GM21423 (cell line): ENCODE results near the gene ADORA1.

Experiments used
- ATAC-seq: cut with Tn5 transposase; IDR thresholded peaks from one replicate; pipeline ENCODE4 v1.9.1; 2021; ENCODE audit warnings: mild to moderate bottlenecking, moderate library complexity; ENCODE audit not compliant: unreplicated experiment

Gene ADORA1

GRCh38 chr1:203153989-203154821, 26.7 kb downstream of the ADORA1 start:
- ATAC-seq = no peak

GRCh38 chr1:203156280-203156679, 28.8 kb downstream of the ADORA1 start:
- ATAC-seq = no peak

DNA sequence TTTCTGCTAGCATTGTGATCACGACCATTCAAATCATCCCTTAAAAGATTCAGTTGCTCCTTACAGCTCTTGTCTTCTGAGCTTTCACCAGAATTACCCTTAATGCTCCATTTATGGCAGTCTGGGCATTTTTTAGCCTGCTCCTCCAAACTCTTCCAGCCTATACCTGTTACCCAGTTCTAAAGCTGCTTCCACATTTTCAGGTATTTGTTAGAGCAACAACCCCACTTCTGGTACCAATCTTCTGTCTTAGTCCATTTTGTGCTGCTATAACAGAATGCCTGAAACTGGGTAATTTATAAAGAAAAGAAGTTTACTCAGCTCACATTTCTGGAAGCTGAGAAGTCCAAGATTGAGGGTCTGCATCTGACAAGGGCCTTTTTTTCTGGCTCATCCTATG, 30.9 kb downstream of the ADORA1 start:
- ATAC-seq = no peak

DNA sequence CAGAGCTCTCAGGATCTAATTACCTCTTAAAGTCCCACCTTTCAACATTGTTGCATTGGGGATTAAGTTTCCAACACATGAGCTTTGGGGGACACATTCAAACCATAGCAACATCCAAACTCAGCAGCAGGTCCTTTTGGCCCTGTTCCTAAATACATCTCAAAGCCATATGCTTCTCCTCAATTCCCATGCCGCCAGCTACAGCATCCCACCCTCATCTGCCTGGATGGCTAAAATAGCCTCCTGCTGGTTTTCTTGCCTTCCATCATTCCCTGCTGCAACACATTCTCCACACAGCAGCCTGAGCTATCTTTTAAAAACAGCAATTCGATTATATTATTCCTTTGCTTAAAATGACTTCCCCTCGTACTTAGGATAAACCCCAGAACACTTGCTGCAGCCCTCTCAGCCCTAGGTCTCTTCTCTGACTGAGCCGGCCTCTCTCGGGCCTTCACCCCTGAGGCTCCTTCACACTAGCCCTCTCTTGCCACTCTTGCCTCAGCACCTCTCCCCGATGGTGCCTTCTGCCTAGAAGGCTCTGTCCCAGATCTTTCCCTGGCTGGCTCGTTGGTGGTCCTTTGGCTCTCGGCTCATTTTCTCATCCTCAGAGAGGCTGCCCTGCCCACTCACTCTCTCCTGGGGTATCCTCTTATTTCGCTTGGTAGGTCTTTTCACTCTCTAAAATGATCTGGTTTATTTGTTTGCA, 31.6 kb downstream of the ADORA1 start:
- ATAC-seq = no peak

DNA sequence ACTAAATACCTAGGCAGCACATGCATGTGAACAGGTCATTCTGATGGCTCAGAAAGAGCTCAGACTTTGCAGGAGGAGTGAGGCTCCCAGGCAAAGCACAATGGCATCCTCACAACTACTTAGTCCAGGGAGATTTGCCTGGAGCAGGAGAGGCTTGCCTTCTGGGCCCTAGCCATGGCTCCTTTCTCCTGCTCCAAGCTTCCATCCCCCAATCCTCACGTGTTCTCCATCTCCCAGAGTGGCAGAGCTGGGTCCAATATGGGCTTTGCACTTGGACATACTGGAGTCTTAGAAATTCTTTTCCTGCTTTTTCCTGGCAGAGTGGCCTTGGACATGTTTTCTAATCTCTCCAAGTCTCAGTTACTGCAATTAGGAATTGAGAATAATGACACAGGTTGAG, 32.3 kb downstream of the ADORA1 start:
- no peak for ATAC-seq

DNA sequence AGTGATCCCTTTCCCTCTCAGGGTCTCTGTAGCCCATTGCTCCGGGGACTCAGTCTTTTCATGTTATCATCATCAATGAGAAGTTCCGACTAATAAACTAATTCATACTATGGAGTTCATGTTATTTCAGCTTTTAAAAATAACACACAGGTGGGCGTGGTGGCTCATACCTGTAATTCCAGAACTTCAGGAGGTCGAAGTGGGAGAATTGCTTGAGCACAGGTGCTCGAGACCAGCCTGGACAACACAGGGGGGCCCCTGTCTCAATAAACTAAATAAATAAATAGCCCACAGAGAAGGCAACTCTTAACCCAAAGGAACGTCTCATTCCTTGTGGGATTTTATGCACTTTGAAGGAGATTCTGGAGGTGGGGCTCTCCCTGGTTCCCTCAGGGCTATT, 33.6 kb downstream of the ADORA1 start:
- ATAC-seq = no peak

DNA sequence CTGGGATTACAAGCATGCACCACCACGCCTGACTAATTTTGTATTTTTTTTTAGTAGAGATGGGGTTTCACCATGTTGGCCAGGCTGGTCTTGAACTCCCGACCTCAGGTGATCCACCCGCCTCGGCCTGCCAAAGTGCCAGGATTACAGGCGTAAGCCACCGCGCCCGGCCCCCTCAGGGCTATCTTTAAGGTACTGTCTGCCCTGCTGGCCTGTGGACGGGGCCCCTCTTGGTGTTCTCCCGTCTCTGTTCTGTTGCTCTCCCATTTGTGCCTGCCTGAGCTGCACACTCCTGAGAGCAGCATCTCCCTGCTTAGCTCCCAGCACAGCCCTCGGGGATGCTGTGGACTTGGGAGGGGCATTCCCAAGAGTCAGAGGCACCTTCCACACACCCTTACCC, 34.2 kb downstream of the ADORA1 start:
- ATAC-seq = no peak

DNA sequence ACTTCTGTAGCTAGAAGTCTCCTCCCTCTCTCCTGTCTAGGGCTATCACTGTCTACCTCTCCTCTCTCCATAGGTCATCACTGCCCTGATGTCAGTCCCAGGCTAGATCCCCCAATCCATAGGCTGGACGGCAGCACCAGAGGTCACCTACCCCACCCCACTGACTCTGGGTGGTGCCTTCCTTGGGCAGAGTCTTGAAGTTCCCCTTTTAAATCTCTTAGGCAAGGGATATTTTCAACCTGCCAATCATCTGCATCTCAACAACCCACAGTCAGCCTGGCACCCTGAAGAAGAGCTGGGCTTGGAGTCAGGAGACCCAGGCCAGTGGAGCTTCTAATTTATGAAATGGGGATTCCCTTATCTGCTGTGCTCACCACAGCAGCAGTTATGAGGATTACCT, 34.9 kb downstream of the ADORA1 start:
- no peak for ATAC-seq

DNA sequence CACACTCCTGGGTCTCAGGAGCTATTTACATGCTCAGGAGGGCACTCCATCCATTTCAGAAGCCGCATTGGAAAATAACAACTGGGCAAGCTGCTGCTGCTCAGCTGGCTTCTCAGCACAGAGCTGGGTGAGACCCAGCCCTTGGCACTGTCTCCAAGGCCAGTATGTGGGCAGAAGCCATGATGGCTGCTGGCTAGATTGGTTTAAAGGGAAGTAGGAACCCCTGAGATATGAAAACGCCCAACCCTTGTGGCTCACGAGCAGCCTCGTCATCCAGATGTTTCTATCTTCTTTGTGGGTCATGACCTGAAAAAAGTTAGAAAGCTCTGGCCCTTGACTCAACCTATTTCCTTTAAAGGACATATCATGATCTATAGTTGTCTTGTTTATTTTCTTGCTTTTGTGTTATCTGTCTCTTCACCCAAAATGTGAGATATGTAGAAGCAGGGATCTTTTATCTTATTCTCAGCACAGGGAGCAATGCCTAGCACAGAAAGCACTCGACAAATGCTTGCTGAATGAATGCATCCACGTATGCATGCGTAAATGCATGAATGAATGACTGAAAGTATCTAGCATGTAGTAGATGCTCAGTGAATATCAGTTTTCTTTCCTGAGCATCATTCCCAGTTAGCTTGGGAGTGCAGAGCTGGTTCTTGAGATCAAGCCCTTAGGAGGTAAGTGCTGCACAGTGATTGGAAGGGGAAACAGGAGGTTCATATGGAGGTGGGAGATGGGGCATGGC, 36.5 kb downstream of the ADORA1 start:
- ATAC-seq = no peak

DNA sequence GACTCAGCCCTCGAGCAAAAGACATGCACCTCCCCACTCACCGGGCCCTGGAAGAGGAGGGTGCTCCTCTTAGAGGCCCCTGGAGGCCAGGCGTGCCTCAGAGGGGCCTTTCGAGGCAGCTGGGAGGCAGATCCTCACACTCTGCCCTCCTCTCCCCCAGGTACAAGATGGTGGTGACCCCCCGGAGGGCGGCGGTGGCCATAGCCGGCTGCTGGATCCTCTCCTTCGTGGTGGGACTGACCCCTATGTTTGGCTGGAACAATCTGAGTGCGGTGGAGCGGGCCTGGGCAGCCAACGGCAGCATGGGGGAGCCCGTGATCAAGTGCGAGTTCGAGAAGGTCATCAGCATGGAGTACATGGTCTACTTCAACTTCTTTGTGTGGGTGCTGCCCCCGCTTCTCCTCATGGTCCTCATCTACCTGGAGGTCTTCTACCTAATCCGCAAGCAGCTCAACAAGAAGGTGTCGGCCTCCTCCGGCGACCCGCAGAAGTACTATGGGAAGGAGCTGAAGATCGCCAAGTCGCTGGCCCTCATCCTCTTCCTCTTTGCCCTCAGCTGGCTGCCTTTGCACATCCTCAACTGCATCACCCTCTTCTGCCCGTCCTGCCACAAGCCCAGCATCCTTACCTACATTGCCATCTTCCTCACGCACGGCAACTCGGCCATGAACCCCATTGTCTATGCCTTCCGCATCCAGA, 37.7 kb downstream of the ADORA1 start:
- ATAC-seq = no peak

- no peak for ATAC-seq
Observed at GRCh38 chr1:203165800-203166161, 38.3 kb downstream of the ADORA1 start.

DNA sequence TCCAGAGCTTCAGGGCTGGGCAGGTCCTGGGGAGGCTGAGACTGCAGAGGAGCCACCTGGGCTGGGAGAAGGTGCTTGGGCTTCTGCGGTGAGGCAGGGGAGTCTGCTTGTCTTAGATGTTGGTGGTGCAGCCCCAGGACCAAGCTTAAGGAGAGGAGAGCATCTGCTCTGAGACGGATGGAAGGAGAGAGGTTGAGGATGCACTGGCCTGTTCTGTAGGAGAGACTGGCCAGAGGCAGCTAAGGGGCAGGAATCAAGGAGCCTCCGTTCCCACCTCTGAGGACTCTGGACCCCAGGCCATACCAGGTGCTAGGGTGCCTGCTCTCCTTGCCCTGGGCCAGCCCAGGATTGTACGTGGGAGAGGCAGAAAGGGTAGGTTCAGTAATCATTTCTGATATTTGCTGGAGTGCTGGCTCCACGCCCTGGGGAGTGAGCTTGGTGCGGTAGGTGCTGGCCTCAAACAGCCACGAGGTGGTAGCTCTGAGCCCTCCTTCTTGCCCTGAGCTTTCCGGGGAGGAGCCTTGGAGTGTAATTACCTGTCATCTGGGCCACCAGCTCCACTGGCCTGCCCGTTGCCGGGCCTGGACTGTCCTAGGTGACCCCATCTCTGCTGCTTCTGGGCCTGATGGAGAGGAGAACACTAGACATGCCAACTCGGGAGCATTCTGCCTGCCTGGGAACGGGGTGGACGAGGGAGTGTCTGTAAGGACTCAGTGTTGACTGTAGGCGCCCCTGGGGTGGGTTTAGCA, 38.8 kb downstream of the ADORA1 start:
- ATAC-seq = no peak

- ATAC-seq = no peak
Observed at GRCh38 chr1:203167026-203167912, 39.7 kb downstream of the ADORA1 start.

DNA sequence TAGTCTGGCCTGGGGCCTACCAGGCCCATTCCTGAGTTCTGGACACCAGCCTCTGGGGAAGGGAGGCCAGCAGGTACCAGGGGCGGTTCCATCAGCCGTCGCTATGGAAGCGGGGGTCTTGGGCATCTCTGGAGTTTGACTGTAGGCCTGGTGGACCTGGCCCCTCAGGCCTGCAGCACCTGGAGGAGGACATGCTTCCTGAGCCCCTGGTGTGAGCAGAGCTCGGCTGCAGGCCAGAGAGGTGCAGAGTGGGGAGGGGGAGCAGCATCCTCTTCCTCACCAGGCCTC, 40.3 kb downstream of the ADORA1 start:
- ATAC-seq = no peak

DNA sequence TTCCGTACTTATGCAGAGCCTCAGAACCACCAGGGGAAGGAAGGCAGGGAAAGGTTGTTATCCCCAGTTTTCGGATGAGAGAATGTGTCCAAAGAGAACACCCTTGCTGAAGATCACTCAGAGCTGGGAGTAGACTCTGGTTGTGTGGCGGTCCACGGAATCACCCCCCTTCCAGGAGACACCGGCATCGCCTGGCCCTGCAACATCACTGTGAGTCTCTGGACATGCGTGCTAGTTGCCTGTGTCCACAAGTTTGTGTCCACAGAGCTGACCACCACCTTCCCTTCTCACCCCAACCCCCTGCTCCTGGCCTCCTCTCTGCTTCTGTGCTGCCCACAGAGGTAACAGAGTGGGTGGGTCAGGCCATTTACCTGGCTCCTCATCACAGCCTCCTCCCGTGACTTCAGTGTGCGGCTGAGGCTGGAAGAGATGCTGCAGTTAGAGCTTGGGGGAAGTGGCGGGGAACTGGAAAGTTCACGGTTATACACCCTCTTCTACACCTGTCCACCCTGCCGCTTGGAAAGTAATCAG, 40.8 kb downstream of the ADORA1 start:
- ATAC-seq = no peak

- no peak for ATAC-seq
Observed at GRCh38 chr1:203168991-203169390, 41.5 kb downstream of the ADORA1 start.

DNA sequence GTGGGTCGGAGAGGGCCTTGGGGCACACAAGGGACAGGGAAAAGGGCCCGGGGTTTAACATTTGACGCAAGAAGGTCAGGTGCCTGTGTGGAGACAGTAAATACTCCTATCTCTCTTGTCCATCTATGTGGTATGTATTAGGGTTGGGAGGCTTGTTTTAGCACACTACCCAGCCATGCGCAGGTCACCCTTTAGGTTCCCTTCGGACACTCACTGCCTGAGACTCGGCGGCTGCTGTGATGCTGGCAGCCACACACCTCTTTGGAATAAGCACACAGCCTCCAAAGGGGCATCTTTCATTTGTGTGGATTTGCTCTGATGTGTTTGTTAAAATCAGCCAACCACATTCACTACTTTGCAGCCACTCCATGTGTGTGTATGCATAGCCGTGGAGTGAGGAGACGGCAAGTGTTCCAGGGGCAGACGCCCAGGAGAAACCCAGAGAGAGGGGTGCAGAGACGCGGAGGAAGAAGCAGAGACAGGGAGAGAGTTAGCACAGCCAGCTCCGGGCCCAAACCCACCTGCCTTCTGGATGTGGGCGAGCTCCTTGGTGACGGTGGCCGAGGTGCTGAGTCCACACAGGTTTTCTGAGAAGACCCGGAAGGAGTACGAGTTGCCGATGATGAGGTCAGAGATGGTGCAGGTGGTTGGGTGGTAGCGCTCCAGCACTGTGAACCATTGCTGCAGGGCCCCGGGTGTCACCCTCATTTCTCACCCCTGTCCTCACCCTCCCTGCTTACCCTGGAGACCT, 42.4 kb downstream of the ADORA1 start:
- no peak for ATAC-seq

DNA sequence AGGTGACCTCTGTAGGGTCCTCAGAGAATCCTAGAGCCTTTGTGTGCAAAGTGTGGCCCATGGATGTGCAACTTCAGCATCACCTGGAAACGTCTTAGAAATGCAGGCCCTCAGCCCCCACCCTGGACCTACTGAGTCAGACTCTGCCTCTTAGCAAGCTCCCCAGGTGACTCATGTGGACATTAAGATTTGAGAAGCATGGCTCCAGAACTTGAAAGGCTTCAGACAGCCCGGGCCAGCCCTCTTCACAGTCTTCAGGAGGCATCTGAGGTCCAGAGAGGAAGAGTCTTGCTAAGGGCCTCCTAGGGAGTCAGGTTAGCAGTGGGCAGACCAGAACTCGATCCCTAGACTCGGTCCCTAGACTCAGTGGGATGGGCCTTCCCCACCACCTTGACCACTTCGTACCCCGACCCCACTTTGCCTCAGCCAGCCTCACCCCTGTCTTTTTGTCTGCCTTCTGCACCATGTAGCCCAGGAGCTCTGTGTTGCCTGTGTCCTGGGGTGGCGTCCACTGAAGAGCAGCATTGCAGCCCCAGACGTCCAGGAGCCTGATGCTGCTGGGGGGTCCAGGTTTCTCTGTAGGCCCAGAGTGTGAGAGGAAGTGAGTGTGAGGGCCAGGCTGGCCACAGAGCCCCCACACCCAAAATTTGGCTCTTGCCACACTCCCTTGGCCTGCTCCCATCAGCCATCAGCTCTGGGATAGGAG, 43.3 kb downstream of the ADORA1 start:
- no peak for ATAC-seq
